K562 (cell line): Measurements from ENCODE around the gene PGPEP1. TPM values are rescaled to one million over a fixed set of nuclear protein-coding genes. Genes with fewer than 3 reads are reported as not detected.

ENCODE experiments used
- CHD2 ChIP-seq: IDR thresholded peaks from 2 replicates; pipeline ENCODE4 v1.6.1; 2011; ENCODE audit warnings: low read depth, low read length
- RCOR1 ChIP-seq, 2 experiments: IDR thresholded peaks; 2 replicates each; pipeline ENCODE4 v1.6.1; 2012; ENCODE audit warnings: low read depth in 2 of 2, low read length in 2 of 2, borderline replicate concordance in 1 of 2, improper control_type of control experiment in 1 of 2
- SNIP1 ChIP-seq: fragments of 450-650 bp; IDR thresholded peaks from 2 replicates; pipeline ENCODE4 v1.7.1; 2017; ENCODE audit warnings: low read depth, mild to moderate bottlenecking
- XRCC5 ChIP-seq: fragments of 200-400 bp; formaldehyde crosslinking; IDR thresholded peaks from 2 replicates; pipeline ENCODE4 v1.6.1; 2017; ENCODE audit warnings: low read depth, mild to moderate bottlenecking, low read length
- YBX1 ChIP-seq: fragments of 450-650 bp; IDR thresholded peaks from 2 replicates; pipeline ENCODE4 v1.7.1; 2016; ENCODE audit warnings: mild to moderate bottlenecking
- ZNF263 ChIP-seq: sonication (generic); formaldehyde crosslinking; IDR thresholded peaks from 2 replicates; pipeline ENCODE4 v1.8.0; 2022; ENCODE audit warnings: mild to moderate bottlenecking, missing genetic modification reagents, borderline replicate concordance
- polyA plus RNA-seq, 8 experiments: library from polyadenylated mRNA; depleted of rRNA in 4 of 8; stranded (reverse) in 5 of 8; unstranded in 3 of 8; fragments of >200 nt; fragmentation: Nextera tagmentation in 2 of 8; fragmentation: Illumina TruSeq in 1 of 8; extraction: Ambion mirVana in 2 of 8; extraction: Trizol in 1 of 8; gene quantifications; 2 replicates each; pipeline versions ENCODE4 v1.2.1 to v1.2.3, GENCODE V29; 2011 to 2014; ENCODE audit warnings: inconsistent platforms in 1 of 8, missing spikeins in 1 of 8
- total RNA-seq, 7 experiments: library from RNA; depleted of rRNA in 6 of 7; stranded (reverse); fragments of >200 nt in 6 of 7; fragmentation: Illumina TruSeq in 2 of 7; extraction: Trizol in 2 of 7; gene quantifications; 2 replicates each; pipeline versions ENCODE4 v1.2.1 to v1.2.3, GENCODE V29; 2011 to 2021; ENCODE audit warnings: low replicate concordance in 1 of 7
- TF ChIP-seq, protein P1 (sequence below), 2 experiments: IDR thresholded peaks in 1 of 2; conservative IDR thresholded peaks in 1 of 2; 2 replicates each; pipeline ENCODE4 v1.6.1; 2016; ENCODE audit warnings: low read depth in 2 of 2, mild to moderate bottlenecking in 1 of 2, missing compliant biosample characterization in 1 of 2, missing genetic modification characterization in 1 of 2, moderate library complexity in 1 of 2
- TF ChIP-seq, protein P2 (sequence below): fragments of 200-800 bp; sonication (Bioruptor generic); IDR thresholded peaks from 2 replicates; pipeline ENCODE4 v1.6.1; 2017; ENCODE audit warnings: missing genetic modification characterization, missing compliant biosample characterization
- TF ChIP-seq, protein P3 (sequence below): fragments of 200-400 bp; formaldehyde crosslinking; IDR thresholded peaks from 2 replicates; pipeline ENCODE4 v1.6.1; 2017; ENCODE audit warnings: mild to moderate bottlenecking, low read depth, low read length, moderate library complexity
- TF ChIP-seq, protein P4 (sequence below), 2 experiments: fragments of 450-650 bp; IDR thresholded peaks; 2 replicates each; pipeline ENCODE4 v1.6.1; 2016; ENCODE audit warnings: mild to moderate bottlenecking in 2 of 2, borderline replicate concordance in 1 of 2, low read depth in 1 of 2, moderate library complexity in 1 of 2

PGPEP1 gene
- total and polyA plus RNA-seq, 9 of the 15 experiments (the other 6 are each of a cell fraction or from before 2014, with no cell fraction given): 10.0 to 69.6 (median 33.5) TPM

DNA sequence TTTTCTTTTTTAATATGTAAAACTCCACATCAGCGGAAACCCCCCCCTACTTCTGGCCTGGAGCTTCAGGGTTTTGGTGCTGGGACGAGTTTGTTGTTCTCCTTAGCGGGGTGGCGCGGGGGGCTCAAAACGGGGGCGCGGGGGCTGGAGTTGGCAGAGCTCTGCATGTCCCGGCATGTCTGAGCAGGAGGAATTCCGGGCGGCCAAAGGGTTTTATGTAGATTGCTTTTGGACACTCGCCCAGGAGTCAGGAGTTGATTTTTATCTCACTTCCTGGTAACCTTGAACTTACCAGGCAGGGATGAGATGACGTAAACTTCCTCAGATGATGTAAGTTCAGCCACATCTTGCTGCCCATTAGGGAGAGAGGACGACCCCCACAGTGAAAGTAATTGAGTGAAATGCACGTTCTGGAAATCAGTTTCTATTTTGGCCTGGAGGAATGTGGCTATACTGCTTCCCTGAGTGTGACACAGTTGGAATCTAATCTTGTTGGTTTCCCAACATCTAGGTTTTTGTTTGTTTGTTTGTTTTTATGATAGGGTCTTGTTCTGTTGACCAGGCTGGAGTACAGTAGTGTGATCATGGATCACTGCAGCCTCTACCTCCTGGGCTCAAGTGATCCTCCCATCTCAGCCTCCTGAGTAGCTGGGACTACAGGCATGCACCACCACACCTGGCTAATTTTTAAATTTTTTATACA is 24.6 kb downstream of the PGPEP1 start (continued):
- TF ChIP-seq, protein P1, sequence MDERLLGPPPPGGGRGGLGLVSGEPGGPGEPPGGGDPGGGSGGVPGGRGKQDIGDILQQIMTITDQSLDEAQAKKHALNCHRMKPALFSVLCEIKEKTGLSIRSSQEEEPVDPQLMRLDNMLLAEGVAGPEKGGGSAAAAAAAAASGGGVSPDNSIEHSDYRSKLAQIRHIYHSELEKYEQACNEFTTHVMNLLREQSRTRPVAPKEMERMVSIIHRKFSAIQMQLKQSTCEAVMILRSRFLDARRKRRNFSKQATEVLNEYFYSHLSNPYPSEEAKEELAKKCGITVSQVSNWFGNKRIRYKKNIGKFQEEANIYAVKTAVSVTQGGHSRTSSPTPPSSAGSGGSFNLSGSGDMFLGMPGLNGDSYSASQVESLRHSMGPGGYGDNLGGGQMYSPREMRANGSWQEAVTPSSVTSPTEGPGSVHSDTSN (CRISPR knock-in tag; IDR thresholded peaks at IDR 0.05; ENCODE audit: low read depth): no peak
- TF ChIP-seq, protein P1 (tag; conservative IDR thresholded peaks at IDR 0.05; ENCODE audit: low read depth): peak; percentile 35
- TF ChIP-seq, protein P2, sequence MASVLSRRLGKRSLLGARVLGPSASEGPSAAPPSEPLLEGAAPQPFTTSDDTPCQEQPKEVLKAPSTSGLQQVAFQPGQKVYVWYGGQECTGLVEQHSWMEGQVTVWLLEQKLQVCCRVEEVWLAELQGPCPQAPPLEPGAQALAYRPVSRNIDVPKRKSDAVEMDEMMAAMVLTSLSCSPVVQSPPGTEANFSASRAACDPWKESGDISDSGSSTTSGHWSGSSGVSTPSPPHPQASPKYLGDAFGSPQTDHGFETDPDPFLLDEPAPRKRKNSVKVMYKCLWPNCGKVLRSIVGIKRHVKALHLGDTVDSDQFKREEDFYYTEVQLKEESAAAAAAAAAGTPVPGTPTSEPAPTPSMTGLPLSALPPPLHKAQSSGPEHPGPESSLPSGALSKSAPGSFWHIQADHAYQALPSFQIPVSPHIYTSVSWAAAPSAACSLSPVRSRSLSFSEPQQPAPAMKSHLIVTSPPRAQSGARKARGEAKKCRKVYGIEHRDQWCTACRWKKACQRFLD (CRISPR knock-in tag): peak; percentile 82; the same call in 1 of the 2 replicates
- TF ChIP-seq, protein P3, sequence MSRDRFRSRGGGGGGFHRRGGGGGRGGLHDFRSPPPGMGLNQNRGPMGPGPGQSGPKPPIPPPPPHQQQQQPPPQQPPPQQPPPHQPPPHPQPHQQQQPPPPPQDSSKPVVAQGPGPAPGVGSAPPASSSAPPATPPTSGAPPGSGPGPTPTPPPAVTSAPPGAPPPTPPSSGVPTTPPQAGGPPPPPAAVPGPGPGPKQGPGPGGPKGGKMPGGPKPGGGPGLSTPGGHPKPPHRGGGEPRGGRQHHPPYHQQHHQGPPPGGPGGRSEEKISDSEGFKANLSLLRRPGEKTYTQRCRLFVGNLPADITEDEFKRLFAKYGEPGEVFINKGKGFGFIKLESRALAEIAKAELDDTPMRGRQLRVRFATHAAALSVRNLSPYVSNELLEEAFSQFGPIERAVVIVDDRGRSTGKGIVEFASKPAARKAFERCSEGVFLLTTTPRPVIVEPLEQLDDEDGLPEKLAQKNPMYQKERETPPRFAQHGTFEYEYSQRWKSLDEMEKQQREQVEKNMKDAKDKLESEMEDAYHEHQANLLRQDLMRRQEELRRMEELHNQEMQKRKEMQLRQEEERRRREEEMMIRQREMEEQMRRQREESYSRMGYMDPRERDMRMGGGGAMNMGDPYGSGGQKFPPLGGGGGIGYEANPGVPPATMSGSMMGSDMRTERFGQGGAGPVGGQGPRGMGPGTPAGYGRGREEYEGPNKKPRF: no peak
- TF ChIP-seq XRCC5: no peak
- TF ChIP-seq SNIP1: no peak
- no peak for TF ChIP-seq YBX1
- peak in 1 of 2 experiments; percentile 87; a peak in 2 of 4 replicates for TF ChIP-seq RCOR1 (IDR thresholded peaks at IDR 0.05; ENCODE audit: borderline replicate concordance in 1 of 2, low read depth in 2 of 2, low read length in 2 of 2)
- TF ChIP-seq CHD2: no peak
- TF ChIP-seq, protein P4, sequence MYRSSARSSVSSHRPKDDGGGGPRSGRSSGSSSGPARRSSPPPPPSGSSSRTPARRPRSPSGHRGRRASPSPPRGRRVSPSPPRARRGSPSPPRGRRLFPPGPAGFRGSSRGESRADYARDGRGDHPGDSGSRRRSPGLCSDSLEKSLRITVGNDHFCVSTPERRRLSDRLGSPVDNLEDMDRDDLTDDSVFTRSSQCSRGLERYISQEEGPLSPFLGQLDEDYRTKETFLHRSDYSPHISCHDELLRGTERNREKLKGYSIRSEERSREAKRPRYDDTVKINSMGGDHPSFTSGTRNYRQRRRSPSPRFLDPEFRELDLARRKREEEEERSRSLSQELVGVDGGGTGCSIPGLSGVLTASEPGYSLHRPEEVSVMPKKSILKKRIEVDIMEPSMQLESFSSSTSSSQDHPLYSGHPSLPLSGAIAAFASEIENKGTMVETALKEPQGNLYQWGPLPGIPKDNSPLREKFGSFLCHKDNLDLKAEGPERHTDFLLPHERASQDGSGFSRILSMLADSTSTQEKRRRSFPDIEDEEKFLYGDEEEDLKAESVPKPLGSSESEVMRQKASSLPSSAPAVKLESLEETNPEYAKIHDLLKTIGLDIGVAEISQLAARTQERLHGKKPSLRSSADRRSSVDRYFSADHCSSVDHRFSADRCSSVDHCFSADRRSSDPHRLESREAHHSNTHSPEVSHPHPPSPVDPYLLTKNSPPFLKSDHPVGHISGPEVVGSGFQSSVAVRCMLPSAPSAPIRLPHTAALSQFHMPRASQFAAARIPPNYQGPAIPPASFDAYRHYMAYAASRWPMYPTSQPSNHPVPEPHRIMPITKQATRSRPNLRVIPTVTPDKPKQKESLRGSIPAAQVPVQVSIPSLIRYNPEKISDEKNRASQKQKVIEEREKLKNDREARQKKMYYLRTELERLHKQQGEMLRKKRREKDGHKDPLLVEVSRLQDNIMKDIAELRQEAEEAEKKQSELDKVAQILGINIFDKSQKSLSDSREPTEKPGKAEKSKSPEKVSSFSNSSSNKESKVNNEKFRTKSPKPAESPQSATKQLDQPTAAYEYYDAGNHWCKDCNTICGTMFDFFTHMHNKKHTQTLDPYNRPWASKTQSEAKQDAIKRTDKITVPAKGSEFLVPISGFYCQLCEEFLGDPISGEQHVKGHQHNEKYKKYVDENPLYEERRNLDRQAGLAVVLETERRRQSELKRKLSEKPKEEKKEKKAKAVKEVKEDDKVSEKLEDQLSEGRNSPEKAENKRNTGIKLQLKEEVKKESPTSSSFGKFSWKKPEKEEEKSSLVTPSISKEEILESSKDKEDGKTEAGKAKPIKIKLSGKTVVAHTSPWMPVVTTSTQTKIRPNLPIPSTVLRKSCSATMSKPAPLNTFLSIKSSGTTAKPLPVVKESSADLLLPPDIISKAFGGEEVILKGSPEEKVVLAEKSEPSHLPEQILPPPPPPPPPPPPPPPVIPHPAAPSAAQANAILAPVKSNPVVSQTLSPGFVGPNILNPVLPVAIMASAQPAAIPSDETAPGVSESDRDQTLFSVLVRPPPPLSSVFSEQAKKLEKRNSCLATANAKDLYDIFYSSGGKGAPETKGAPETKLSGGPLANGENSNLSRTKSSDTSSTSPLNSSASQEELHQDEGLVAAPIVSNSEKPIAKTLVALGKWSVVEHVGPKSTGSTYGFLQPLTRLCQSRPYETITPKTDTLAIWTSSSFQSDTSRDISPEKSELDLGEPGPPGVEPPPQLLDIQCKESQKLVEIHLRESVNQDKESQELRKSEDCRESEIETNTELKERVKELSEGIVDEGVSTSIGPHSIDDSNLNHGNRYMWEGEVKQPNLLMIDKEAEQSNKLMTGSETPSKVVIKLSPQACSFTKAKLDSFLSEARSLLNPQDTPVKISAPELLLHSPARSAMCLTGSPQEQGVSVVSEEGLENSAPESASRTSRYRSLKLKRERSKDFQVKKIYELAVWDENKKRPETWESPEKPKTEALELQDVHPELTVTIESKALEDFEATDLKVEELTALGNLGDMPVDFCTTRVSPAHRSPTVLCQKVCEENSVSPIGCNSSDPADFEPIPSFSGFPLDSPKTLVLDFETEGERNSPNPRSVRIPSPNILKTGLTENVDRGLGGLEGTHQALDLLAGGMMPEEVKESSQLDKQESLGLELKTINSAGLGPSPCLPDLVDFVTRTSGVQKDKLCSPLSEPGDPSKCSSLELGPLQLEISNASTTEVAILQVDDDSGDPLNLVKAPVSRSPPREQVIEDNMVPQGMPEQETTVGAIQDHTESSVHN (IDR thresholded peaks at IDR 0.05; ENCODE audit: borderline replicate concordance in 1 of 2, low read depth in 1 of 2): peak in 1 of 2 experiments; percentile 98; a peak in 2 of 4 replicates
- no peak for TF ChIP-seq ZNF263 (CRISPR knock-in tag)
